Measurements from ENCODE around the gene FABP3.

DNA sequence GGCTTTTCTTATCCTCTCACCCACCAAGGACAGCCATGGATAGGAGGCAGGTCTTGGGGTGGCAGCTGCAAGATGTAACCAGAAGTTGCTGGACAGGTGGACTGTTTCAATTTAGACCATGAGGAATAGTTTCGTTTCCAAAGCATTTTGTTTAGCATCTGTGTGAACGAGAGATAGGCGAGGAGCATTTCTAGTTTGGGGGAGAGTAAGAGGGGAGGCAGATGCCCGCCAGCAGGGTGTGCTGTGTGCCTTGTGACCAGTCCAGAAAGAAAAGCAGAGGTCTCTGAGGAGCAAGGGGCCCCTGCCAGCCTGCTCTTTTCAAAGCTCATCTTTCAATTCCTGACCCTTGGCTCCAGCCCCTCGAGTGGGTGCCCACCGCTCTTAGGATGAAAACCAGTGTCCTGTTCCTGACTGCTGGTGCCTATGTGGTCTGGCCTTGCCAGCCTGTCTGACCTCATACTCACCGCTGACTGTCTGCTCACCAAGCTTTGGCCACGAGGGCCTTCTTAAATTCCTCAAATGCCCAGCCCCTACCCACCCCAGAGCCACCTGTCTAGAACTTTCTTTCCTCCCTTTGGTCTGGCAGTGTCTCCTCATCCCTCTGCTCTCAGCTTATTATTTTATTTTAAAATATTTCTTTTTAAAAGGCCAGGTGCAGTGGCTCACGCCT is 48.6 kb upstream of the FABP3 start:
- TF ChIP-seq ZFP3 (tag by site-specific recombination; IDR thresholded peaks at IDR 0.05; ENCODE audit: low read depth) = no peak
- TF ChIP-seq, protein P1, sequence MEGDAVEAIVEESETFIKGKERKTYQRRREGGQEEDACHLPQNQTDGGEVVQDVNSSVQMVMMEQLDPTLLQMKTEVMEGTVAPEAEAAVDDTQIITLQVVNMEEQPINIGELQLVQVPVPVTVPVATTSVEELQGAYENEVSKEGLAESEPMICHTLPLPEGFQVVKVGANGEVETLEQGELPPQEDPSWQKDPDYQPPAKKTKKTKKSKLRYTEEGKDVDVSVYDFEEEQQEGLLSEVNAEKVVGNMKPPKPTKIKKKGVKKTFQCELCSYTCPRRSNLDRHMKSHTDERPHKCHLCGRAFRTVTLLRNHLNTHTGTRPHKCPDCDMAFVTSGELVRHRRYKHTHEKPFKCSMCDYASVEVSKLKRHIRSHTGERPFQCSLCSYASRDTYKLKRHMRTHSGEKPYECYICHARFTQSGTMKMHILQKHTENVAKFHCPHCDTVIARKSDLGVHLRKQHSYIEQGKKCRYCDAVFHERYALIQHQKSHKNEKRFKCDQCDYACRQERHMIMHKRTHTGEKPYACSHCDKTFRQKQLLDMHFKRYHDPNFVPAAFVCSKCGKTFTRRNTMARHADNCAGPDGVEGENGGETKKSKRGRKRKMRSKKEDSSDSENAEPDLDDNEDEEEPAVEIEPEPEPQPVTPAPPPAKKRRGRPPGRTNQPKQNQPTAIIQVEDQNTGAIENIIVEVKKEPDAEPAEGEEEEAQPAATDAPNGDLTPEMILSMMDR (tag by site-specific recombination; IDR thresholded peaks at IDR 0.05) = peak; percentile 48
- TF ChIP-seq ZNF175 (tag by site-specific recombination; IDR thresholded peaks at IDR 0.05) = no peak
- TF ChIP-seq ZNF544 (tag by site-specific recombination; IDR thresholded peaks at IDR 0.05) = no peak
- TF ChIP-seq YY1 (tag by site-specific recombination; IDR thresholded peaks at IDR 0.05) = no peak
- TF ChIP-seq REST (tag by site-specific recombination; IDR thresholded peaks at IDR 0.05) = no peak
- TF ChIP-seq ZBTB49 (tag by site-specific recombination; IDR thresholded peaks at IDR 0.05; ENCODE audit: low read depth) = no peak
- TF ChIP-seq ZNF138 (tag by site-specific recombination; IDR thresholded peaks at IDR 0.05; ENCODE audit: borderline replicate concordance) = no peak
- no peak for TF ChIP-seq SP7 (tag by site-specific recombination; IDR thresholded peaks at IDR 0.05)
- TF ChIP-seq ZNF449 (tag by site-specific recombination; IDR thresholded peaks at IDR 0.05) = no peak
- TF ChIP-seq ZNF596 (tag by site-specific recombination; IDR thresholded peaks at IDR 0.05) = no peak
- no peak for TF ChIP-seq PRDM1 (tag by site-specific recombination; IDR thresholded peaks at IDR 0.05)
- no peak for TF ChIP-seq ZNF350 (tag by site-specific recombination; IDR thresholded peaks at IDR 0.05)
- no peak for TF ChIP-seq ZNF626 (tag by site-specific recombination; IDR thresholded peaks at IDR 0.05)

All from HEK293 (cell line).